A549 (cell line): ENCODE data around the gene RAB11FIP4. TPM values are rescaled to one million over a fixed set of nuclear protein-coding genes. Genes with fewer than 3 reads are reported as not detected.
A peak's percentile ranks its signal among the peaks of the same experiment; 100 is the strongest.

ENCODE experiments used
- ATAC-seq, 2 experiments: fragments of 200-7000 bp in 1 of 2; fragments of >200 bp in 1 of 2; cut with Nextera tagmentation in 1 of 2; cut with Tn5 transposase in 1 of 2; 3 replicates each; pipeline versions ENCODE4 v1.8.0 to v1.9.1; 2018 to 2020; ENCODE audit warnings: mild to moderate bottlenecking in 1 of 2, moderate library complexity in 1 of 2
- CTCF ChIA-PET: fragments of 300-600 bp; sonication (Branson Sonifier 250); formaldehyde crosslinking; extraction: SDS; loops from one replicate; lab custom pipeline; 2021; ENCODE audit warnings: antibody characterized with exemption, inconsistent platforms; lab: Yijun Ruan, JAX
- POLR2A ChIA-PET: fragments of 350-600 bp; formaldehyde crosslinking; extraction: SDS; loops from one replicate; lab custom pipeline; 2021; ENCODE audit warnings: antibody characterized with exemption, inconsistent platforms; lab: Yijun Ruan, JAX
- DNase-seq, 2 experiments: peaks; one replicate each; pipeline versions ENCODE4 v3.0.0 to v3.0.0-alpha.2; 2011 to 2016; ENCODE audit warnings: low read depth in 1 of 2, low spot score in 1 of 2
- FAIRE-seq: peaks from 2 replicates; lab custom pipeline; 2011; peaks lifted over from hg19 to GRCh38; lab: Jason Lieb, UNC
- H3K27ac ChIP-seq, 2 experiments: fragments of >200 bp; sonication (Bioruptor Twin); formaldehyde crosslinking; 3 replicates each; pipeline ENCODE4 v1.5.1; 2016 to 2017
- H3K4me1 ChIP-seq: fragments of >200 bp; sonication (Bioruptor Twin); formaldehyde crosslinking; 3 replicates; pipeline ENCODE4 v1.6.1; 2016
- H3K4me2 ChIP-seq: fragments of >200 bp; sonication (Bioruptor Twin); formaldehyde crosslinking; 3 replicates; pipeline ENCODE4 v1.6.1; 2016
- H3K4me3 ChIP-seq: fragments of >200 bp; sonication (Bioruptor Twin); formaldehyde crosslinking; 3 replicates; pipeline ENCODE4 v1.5.1; 2016
- H3K9me3 ChIP-seq: fragments of >200 bp; sonication (Bioruptor Twin); formaldehyde crosslinking; 3 replicates; pipeline ENCODE4 v1.6.1; 2016
- EHMT2 ChIP-seq: fragments of 200-600 bp; sonication (generic); IDR thresholded peaks from 2 replicates; pipeline ENCODE4 v1.6.1; 2016; ENCODE audit warnings: antibody characterized with exemption, low read depth, mild to moderate bottlenecking, moderate library complexity
- GATA3 ChIP-seq: IDR thresholded peaks from 2 replicates; pipeline ENCODE4 v1.6.1; 2012; ENCODE audit warnings: borderline replicate concordance
- HDAC2 ChIP-seq: fragments of 200-600 bp; sonication (generic); IDR thresholded peaks from 2 replicates; pipeline ENCODE4 v1.6.1; 2016
- HOXA7 ChIP-seq: fragments of 250-450 bp; sonication (Bioruptor Pico); IDR thresholded peaks from 2 replicates; pipeline ENCODE4 v1.5.0; 2020; ENCODE audit warnings: mild to moderate bottlenecking, moderate library complexity
- HOXB5 ChIP-seq: fragments of 250-450 bp; sonication (Bioruptor Pico); IDR thresholded peaks from 2 replicates; pipeline ENCODE4 v1.5.0; 2020; ENCODE audit warnings: mild to moderate bottlenecking, moderate library complexity
- JUNB ChIP-seq: fragments of >200 bp; sonication (Bioruptor Twin); formaldehyde crosslinking; IDR thresholded peaks from 2 replicates; pipeline ENCODE4 v1.6.1; 2016
- KDM1A ChIP-seq: fragments of 200-600 bp; sonication (generic); IDR thresholded peaks from 2 replicates; pipeline ENCODE4 v1.6.1; 2016; ENCODE audit warnings: low read depth, mild to moderate bottlenecking
- MAFK ChIP-seq: fragments of 450-650 bp; IDR thresholded peaks from 2 replicates; pipeline ENCODE4 v1.6.1; 2014; ENCODE audit not compliant: partially characterized antibody
- NPAS2 ChIP-seq: fragments of 250-450 bp; sonication (Bioruptor Pico); IDR thresholded peaks from 2 replicates; pipeline ENCODE4 v1.8.0; 2022; ENCODE audit warnings: mild to moderate bottlenecking, moderate library complexity, borderline replicate concordance
- PHF8 ChIP-seq: fragments of 200-600 bp; sonication (generic); IDR thresholded peaks from 2 replicates; pipeline ENCODE4 v1.6.1; 2016; ENCODE audit warnings: low read depth, mild to moderate bottlenecking, antibody characterized with exemption, moderate library complexity, borderline replicate concordance
- POLR2AphosphoS2 ChIP-seq: conservative IDR thresholded peaks from 2 replicates; pipeline ENCODE4 v1.6.1; 2012; ENCODE audit warnings: low read length, improper control_type of control experiment, inconsistent platforms
- RNF2 ChIP-seq: fragments of 200-600 bp; sonication (generic); IDR thresholded peaks from 2 replicates; pipeline ENCODE4 v1.6.1; 2016; ENCODE audit warnings: low read depth, mild to moderate bottlenecking, antibody characterized with exemption, moderate library complexity, borderline replicate concordance
- SMC3 ChIP-seq: fragments of >200 bp; sonication (Bioruptor Twin); formaldehyde crosslinking; IDR thresholded peaks from 3 replicates; pipeline ENCODE4 v1.6.1; 2018; ENCODE audit warnings: inconsistent platforms
- TP53 ChIP-seq: fragments of 250-450 bp; sonication (Bioruptor Pico); IDR thresholded peaks from 2 replicates; pipeline ENCODE4 v1.5.0; 2021; ENCODE audit warnings: mild to moderate bottlenecking, moderate library complexity
- ZC3H11A ChIP-seq: fragments of 450-650 bp; IDR thresholded peaks from 2 replicates; pipeline ENCODE4 v1.6.1; 2014; ENCODE audit warnings: antibody characterized with exemption, mild to moderate bottlenecking
- ZFP36 ChIP-seq: fragments of 450-650 bp; IDR thresholded peaks from 2 replicates; pipeline ENCODE4 v1.6.1; 2014; ENCODE audit warnings: borderline replicate concordance; ENCODE audit not compliant: partially characterized antibody
- WGBS: methylation state at CpG from one replicate; pipeline ENCODE4 v1.1.6; 2017; ENCODE audit errors: missing lambda C conversion rate; 5-methylcytosine and 5-hydroxymethylcytosine counted together
- polyA plus RNA-seq, 4 experiments: library from polyadenylated mRNA; depleted of rRNA in 3 of 4; stranded (reverse); fragments of >200 nt; fragmentation: RNase III in 1 of 4; extraction: RNeasy Plus Mini Kit Qiagen cat#74134 plus additional on column Dnase treatment in 1 of 4; gene quantifications; 2 replicates in 3 of 4; 3 replicates in 1 of 4; pipeline ENCODE4 v1.2.3, GENCODE V29; 2011 to 2017
- TF ChIP-seq, protein P1 (sequence below): IDR thresholded peaks from 2 replicates; pipeline ENCODE4 v1.6.1; 2012
- TF ChIP-seq, protein P2 (sequence below): fragments of 450-650 bp; IDR thresholded peaks from 2 replicates; pipeline ENCODE4 v1.6.1; 2014; ENCODE audit warnings: antibody characterized with exemption
- TF ChIP-seq, protein P3 (sequence below): IDR thresholded peaks from 2 replicates; pipeline ENCODE4 v1.6.1; 2012
- TF ChIP-seq, protein P4 (sequence below): fragments of 200-600 bp; sonication (generic); IDR thresholded peaks from 2 replicates; pipeline ENCODE4 v1.6.1; 2016; ENCODE audit warnings: antibody characterized with exemption, mild to moderate bottlenecking, moderate library complexity

The RAB11FIP4 gene
- polyA plus RNA-seq, 2 of the 4 experiments (the other 2 are of a cell fraction), result 1.9 to 3.5 TPM

DNA sequence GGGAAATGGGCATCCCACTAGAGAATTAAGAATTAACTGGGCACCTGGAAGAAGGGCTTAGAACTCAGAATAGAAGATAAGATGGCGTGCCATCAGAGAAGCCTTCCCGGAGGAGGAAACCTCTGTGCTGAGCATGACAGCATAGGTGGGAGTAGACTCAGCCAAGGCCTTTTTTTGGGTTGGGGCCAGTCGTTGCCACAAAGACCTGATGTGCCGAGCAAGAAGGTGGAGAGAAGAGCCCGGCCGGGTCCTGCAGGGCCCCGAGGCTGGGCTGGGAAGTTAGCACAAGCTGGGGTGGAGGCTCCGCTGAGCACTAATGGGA, 1.1 kb upstream of the RAB11FIP4 start:
- ChIA-PET POLR2A (interaction anchor here (0.6 kb wide), 1 partner anchor 10 kb away, joined by 3 read pairs; no protein-coding TSS in a partner anchor), CTCF (interaction anchor here (0.6 to 13.2 kb wide), 14 partner anchors 8 to 451 kb away, joined by 3 to 197 read pairs (median 8); no protein-coding TSS in a partner anchor)
- H3K27ac ChIP-seq, result no peak overlapping the region
- DNase-seq (no peak), FAIRE-seq (no peak), ATAC-seq (no peak; a peak in 1 of 6 replicates)
- TF ChIP-seq ZFP36, result peak; percentile 30
- no peak for TF ChIP-seq KDM1A
- TF ChIP-seq, protein P1, sequence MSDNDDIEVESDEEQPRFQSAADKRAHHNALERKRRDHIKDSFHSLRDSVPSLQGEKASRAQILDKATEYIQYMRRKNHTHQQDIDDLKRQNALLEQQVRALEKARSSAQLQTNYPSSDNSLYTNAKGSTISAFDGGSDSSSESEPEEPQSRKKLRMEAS, result no peak
- WGBS, result 89% methylated on average over 8 of the region's 8 CpGs
- no peak overlapping the region for H3K4me3 ChIP-seq
- no peak overlapping the region for H3K4me2 ChIP-seq
- H3K9me3 ChIP-seq, result no peaks in the 10 kb centered on the region
- no peaks in the 10 kb centered on the region for H3K4me1 ChIP-seq

DNA sequence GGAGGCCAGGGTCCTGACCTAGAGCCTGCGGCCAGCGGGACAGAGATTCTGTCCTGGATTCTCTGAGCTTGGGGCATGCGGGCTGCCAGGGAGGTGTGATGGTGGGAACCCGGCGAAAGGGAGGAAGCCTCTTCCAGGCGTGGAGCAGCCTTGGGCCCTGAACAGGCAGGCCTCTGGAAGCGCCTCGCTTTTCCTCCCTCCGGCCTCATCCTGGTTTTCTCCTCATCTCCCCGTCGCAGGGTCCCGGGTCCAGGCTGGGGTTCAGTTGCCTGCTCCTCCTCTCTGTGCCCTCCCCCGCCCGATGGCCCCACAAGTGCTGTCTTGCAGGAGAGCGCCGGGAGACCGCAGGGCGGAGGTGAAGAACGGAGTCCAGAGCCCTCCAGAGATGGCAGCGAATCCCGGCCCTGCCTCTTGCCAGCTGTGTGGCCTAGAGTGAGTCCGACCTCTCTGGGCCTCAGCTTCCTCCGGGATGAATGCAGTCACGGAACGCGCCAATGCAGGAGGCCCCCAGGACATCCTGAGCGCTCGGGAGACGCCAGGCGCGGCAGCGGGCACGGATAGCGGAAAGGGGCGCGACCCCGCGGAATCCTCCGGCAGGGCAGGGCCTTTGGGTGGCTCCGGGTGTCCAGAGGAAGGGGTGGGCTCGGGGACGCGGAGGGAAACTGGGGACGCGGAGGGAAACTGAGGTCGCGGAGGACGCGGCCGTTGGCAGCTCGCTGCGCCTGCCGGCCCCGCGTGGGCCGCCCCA, 553 bp upstream of the RAB11FIP4 start:
- peak overlapping the region; percentile 45 for H3K4me3 ChIP-seq
- ChIA-PET CTCF (interaction anchor here (0.6 to 13.2 kb wide), 6 partner anchors 11 to 360 kb away, joined by 3 to 197 read pairs (median 16); no protein-coding TSS in a partner anchor), POLR2A (interaction anchor here (0.6 kb wide), 1 partner anchor 11 kb away, joined by 3 read pairs; no protein-coding TSS in a partner anchor)

More for the DNA sequence above, 553 bp upstream of the RAB11FIP4 start:
- TF ChIP-seq, protein P1, result no peak
- TF ChIP-seq RNF2, result no peak
- TF ChIP-seq NPAS2 (CRISPR knock-in tag), result no peak
- TF ChIP-seq HOXA7 (CRISPR knock-in tag), result no peak
- TF ChIP-seq, protein P2, sequence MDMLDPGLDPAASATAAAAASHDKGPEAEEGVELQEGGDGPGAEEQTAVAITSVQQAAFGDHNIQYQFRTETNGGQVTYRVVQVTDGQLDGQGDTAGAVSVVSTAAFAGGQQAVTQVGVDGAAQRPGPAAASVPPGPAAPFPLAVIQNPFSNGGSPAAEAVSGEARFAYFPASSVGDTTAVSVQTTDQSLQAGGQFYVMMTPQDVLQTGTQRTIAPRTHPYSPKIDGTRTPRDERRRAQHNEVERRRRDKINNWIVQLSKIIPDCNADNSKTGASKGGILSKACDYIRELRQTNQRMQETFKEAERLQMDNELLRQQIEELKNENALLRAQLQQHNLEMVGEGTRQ, result no peak
- TF ChIP-seq ZC3H11A, result no peak
- TF ChIP-seq HOXB5 (CRISPR knock-in tag), result no peak
- TF ChIP-seq MAFK, result no peak
- TF ChIP-seq SMC3, result no peak
- no peak for TF ChIP-seq JUNB
- no peak for TF ChIP-seq EHMT2
- no peak for TF ChIP-seq TP53 (CRISPR knock-in tag)
- no peak for TF ChIP-seq PHF8
- no peak for TF ChIP-seq POLR2AphosphoS2
- TF ChIP-seq HDAC2, result no peak
- TF ChIP-seq KDM1A, result no peak
- TF ChIP-seq, protein P3, sequence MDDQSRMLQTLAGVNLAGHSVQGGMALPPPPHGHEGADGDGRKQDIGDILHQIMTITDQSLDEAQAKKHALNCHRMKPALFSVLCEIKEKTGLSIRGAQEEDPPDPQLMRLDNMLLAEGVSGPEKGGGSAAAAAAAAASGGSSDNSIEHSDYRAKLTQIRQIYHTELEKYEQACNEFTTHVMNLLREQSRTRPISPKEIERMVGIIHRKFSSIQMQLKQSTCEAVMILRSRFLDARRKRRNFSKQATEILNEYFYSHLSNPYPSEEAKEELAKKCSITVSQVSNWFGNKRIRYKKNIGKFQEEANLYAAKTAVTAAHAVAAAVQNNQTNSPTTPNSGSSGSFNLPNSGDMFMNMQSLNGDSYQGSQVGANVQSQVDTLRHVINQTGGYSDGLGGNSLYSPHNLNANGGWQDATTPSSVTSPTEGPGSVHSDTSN, result no peak
- TF ChIP-seq GATA3, result no peak
- TF ChIP-seq, protein P4, sequence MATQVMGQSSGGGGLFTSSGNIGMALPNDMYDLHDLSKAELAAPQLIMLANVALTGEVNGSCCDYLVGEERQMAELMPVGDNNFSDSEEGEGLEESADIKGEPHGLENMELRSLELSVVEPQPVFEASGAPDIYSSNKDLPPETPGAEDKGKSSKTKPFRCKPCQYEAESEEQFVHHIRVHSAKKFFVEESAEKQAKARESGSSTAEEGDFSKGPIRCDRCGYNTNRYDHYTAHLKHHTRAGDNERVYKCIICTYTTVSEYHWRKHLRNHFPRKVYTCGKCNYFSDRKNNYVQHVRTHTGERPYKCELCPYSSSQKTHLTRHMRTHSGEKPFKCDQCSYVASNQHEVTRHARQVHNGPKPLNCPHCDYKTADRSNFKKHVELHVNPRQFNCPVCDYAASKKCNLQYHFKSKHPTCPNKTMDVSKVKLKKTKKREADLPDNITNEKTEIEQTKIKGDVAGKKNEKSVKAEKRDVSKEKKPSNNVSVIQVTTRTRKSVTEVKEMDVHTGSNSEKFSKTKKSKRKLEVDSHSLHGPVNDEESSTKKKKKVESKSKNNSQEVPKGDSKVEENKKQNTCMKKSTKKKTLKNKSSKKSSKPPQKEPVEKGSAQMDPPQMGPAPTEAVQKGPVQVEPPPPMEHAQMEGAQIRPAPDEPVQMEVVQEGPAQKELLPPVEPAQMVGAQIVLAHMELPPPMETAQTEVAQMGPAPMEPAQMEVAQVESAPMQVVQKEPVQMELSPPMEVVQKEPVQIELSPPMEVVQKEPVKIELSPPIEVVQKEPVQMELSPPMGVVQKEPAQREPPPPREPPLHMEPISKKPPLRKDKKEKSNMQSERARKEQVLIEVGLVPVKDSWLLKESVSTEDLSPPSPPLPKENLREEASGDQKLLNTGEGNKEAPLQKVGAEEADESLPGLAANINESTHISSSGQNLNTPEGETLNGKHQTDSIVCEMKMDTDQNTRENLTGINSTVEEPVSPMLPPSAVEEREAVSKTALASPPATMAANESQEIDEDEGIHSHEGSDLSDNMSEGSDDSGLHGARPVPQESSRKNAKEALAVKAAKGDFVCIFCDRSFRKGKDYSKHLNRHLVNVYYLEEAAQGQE, result no peak
- no peak; a peak in 1 of 6 replicates for ATAC-seq
- no peak for DNase-seq
- Histone ChIP-seq H3K4me1 (no peaks in the 10 kb centered on the region), H3K9me3 (no peaks in the 10 kb centered on the region), H3K27ac (peak overlapping the region in 1 of 2 experiments; percentile 65; a peak in 2 of 6 replicates), H3K4me2 (peak overlapping the region; percentile 83)
- 67% methylated on average over 55 of the region's 56 CpGs for WGBS
- no peak for FAIRE-seq
